Measurements from ENCODE around the gene NHLH2.

DNA sequence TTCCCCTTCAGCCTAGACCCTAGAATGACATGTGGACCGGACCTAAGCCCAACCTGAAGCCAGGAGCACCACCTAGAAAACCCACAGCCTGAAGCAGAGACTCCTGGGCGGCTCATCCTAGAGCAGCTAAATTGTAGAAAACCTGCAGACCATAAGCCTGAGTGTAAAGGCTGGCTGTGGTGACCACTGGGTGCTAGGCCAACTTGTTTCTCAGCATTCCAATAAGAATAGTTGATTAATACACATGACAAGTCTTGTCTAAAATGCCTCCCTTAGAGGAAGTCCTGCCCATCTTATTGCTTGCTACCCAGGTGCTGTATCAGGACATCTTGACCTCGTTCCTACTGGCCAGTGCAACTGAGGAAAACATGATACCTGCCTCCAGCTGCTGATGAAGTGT, 49.1 kb downstream of the NHLH2 start:
- no peak for TF ChIP-seq ZNF776 (tag by site-specific recombination; IDR thresholded peaks at IDR 0.05; ENCODE audit: borderline replicate concordance)
- no peak for TF ChIP-seq ZBTB21 (tag by site-specific recombination; IDR thresholded peaks at IDR 0.05)
- no peak for TF ChIP-seq CTCF (tag by site-specific recombination; IDR thresholded peaks at IDR 0.05)
- TF ChIP-seq ZBTB1 (tag by site-specific recombination; IDR thresholded peaks at IDR 0.05), result no peak
- TF ChIP-seq ZNF24 (tag by site-specific recombination; IDR thresholded peaks at IDR 0.05), result no peak
- no peak for TF ChIP-seq ZNF112 (tag by site-specific recombination; IDR thresholded peaks at IDR 0.05)
- no peak for TF ChIP-seq ZNF394 (tag by site-specific recombination; IDR thresholded peaks at IDR 0.05; ENCODE audit: borderline replicate concordance)
- no peak for TF ChIP-seq SP2 (tag by site-specific recombination; IDR thresholded peaks at IDR 0.05)
- no peak for TF ChIP-seq ZBTB44 (tag by site-specific recombination; IDR thresholded peaks at IDR 0.05)

Data from HEK293 (cell line).